HG03095 (cell line): ENCODE results near the gene HERC6.
"Not testable (repeated sequence)": the region's sequence is repeated elsewhere in the genome, so short reads cannot be mapped to it uniquely, and the experiment has no call there.

Source experiments
- ATAC-seq: cut with Tn5 transposase; IDR thresholded peaks from one replicate; pipeline ENCODE4 v1.9.1; 2021; ENCODE audit warnings: moderate library complexity; ENCODE audit not compliant: unreplicated experiment

The HERC6 gene

GRCh38 chr4:88378691-88379559 lies at the start of gene HERC6:
HERC6 (plus strand) TSS chr4:88378852; CDS start chr4:88378922, 70 bp downstream.
- peak; percentile 80 for ATAC-seq

GRCh38 chr4:88333741-88334405 lies 44.8 kb upstream of the HERC6 start:
- no peak for ATAC-seq

GRCh38 chr4:88335092-88335665 lies 43.5 kb upstream of the HERC6 start:
- no peak for ATAC-seq

GRCh38 chr4:88341227-88342192 lies 37.1 kb upstream of the HERC6 start:
- ATAC-seq, result no peak

GRCh38 chr4:88346902-88347301 lies 31.8 kb upstream of the HERC6 start:
- ATAC-seq, result not testable (repeated sequence)

GRCh38 chr4:88348761-88349160 lies 29.9 kb upstream of the HERC6 start:
- ATAC-seq, result not testable (repeated sequence)

GRCh38 chr4:88350786-88351185 lies 27.9 kb upstream of the HERC6 start:
- no peak for ATAC-seq

GRCh38 chr4:88352062-88352740 lies 26.5 kb upstream of the HERC6 start:
- no peak for ATAC-seq

GRCh38 chr4:88353324-88353723 lies 25.3 kb upstream of the HERC6 start:
- ATAC-seq, result no peak

- no peak for ATAC-seq
Observed at GRCh38 chr4:88356771-88357170, 21.9 kb upstream of the HERC6 start.

GRCh38 chr4:88357262-88357661 lies 21.4 kb upstream of the HERC6 start:
- ATAC-seq, result no peak

GRCh38 chr4:88359558-88359957 lies 19.1 kb upstream of the HERC6 start:
- no peak for ATAC-seq

- no peak for ATAC-seq
Observed at GRCh38 chr4:88360256-88360655, 18.4 kb upstream of the HERC6 start.

GRCh38 chr4:88360791-88361190 lies 17.9 kb upstream of the HERC6 start:
- no peak for ATAC-seq

GRCh38 chr4:88361217-88361773 lies 17.4 kb upstream of the HERC6 start:
- not testable (repeated sequence) for ATAC-seq

- no peak for ATAC-seq
Observed at GRCh38 chr4:88366460-88366859, 12.2 kb upstream of the HERC6 start.

- no peak for ATAC-seq
Observed at GRCh38 chr4:88367826-88368225, 10.8 kb upstream of the HERC6 start.

GRCh38 chr4:88369180-88369812 lies 9.4 kb upstream of the HERC6 start:
- not testable (repeated sequence) for ATAC-seq

- no peak for ATAC-seq
Observed at GRCh38 chr4:88381123-88381522, 2.5 kb downstream of the HERC6 start.
